Brain pericyte (primary cell): ENCODE results near the gene AK5.
A peak's percentile ranks its signal among the peaks of the same experiment; 100 is the strongest.

Experiments used
- DNase-seq: peaks from one replicate; pipeline ENCODE4 v3.0.0-alpha.2; 2012; ENCODE audit warnings: low read depth, low spot score

The AK5 gene

DNA sequence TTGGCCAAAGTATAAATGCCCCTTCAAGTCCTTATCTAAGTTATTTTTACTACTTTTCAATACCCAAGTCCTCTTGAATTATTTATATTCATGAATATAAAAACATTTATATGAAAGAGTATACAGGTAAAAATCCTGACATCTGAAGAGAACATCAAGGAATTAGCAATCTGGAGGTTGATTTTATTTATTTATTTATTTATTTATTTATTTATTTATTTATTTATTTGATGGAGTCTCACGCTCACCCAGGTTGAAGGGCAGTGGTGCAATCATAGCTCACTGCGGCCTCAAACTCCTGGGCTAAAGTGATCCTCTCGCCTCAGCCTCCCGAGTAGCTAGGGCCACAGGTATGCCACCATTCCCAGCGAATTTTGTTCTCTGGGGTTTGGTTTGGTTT, 307.4 kb downstream of the AK5 start:
- DNase-seq, result no peak

GRCh38 chr1:77590651-77591050, 308.8 kb downstream of the AK5 start:
- DNase-seq, result no peak

DNA sequence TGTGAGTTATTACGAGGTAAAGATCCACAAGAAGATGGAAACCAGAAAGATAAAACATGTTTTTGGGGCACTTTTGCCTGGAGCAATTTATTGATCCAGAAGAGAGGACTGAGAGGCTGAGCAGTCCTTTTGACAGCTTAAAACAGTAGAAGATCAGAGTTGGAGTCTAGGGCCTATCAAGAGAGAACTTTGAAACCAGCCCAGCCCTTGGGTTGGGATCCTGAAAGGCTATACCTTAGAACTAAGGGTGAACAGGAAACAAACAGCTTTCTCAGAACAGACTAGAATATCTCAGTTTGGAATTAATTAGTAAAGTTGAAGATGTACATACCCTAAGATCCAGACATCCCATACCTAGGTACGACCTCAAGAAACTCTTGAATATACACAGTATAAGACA, 311.1 kb downstream of the AK5 start:
- DNase-seq, result no peak

- DNase-seq, result no peak
These were observed 312.7 kb downstream of the AK5 start for GRCh38 chr1:77594366-77595112.

DNA sequence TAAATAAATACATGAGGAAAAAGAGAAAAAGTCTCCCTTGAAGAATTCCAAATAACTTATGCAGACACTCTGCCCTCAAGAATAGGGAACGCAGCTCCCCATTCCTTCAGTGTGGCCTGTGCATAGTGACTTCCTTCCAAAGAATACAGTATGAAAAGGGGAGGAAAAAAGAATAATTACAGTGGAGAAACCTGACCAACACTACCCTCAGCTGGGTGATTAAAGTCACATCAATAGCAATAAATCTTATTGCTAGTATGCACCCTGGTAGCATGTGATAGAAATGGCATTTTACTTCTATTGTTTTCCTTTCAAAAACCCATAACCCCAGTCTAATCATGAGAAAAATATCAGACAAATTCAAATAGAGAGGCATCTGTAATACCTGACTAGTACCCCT, 315.5 kb downstream of the AK5 start:
- DNase-seq, result no peak

DNA sequence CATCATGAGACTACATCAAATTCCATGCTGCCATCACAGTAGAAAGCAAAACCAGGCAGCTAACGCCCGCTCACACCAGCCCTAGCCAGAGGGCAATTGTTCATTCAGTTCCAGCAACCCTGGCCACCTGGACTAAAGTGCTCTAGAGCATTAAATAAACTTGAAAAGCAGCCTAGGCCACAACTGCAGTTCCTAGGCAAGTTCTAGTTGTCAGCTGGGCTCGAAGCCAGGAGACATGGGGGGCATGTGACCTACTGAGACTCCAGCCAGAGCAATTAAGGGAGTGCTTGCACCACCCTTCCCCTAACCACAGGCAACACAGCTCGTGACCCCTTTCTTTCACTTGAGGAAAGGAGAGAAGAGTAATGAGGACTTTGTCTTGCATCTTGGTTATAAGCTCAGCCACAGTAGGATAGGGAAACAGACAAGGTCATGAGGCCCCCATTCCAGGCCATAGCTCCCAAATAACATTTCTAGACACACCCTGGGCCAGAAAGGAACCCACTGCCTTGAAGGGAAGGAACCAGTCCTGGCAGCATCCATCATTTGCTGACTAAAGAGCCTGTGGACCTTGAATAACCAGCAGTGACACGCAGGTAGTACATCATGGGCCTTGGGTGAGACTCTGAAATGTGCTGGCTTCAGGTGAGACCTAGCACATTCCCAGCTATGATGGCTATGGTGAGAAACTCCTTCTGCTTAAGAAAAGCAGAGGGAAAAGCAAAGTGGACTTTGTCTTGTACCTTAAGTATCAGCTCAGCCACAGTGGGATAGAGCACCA, 323.6 kb downstream of the AK5 start:
- peak; percentile 32 for DNase-seq

GRCh38 chr1:77608893-77609292, 327.1 kb downstream of the AK5 start:
- no peak for DNase-seq
